ENCODE data around the gene ABHD10.

The ABHD10 gene

DNA sequence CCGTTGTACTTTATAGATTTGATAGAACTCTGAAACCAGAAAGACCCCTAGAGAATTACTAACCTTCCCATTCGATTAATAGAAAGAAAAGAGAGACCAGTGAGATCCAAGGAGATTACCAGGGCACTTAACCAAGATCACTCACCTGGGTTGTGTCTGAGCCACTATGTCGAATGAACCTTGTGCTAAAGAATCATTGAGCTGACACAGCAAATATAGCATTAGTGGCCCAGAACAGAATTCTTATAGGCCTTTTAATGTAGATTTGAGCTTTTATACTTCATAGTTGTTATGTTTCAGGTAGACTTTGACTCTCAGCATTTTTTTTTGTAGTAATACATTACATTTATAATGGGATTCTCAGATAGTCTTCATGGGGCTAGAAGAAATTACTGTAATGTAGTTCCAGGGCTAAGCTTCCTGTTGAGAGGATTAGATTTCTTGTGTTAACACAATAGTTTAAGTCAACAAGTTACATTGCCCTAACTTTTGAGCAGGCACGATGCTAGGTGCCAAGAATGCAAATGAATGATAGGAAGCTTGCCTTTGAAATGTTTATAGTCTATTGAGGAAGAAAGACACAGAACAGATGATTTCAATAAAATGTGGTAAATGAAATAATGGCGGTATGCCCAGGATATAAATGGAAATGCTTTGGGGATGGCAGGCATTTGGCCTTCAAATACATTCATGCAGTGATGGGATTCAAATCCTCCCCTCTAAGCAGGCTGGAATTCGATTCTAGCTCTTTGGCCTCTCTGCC, 24.4 kb upstream of the ABHD10 start:
- peaks cover 6% of the 10 kb centered on the region for H3K27me3 Mint-ChIP-seq
- peaks cover 4% of the 10 kb centered on the region for H3K36me3 Mint-ChIP-seq
- no peak overlapping the region for H3K27ac Mint-ChIP-seq
- ATAC-seq: no peak
- H3K4me3 Mint-ChIP-seq: no peak overlapping the region
- H3K4me1 Mint-ChIP-seq: no peaks in the 10 kb centered on the region
- H3K9me3 Mint-ChIP-seq: no peaks in the 10 kb centered on the region

DNA sequence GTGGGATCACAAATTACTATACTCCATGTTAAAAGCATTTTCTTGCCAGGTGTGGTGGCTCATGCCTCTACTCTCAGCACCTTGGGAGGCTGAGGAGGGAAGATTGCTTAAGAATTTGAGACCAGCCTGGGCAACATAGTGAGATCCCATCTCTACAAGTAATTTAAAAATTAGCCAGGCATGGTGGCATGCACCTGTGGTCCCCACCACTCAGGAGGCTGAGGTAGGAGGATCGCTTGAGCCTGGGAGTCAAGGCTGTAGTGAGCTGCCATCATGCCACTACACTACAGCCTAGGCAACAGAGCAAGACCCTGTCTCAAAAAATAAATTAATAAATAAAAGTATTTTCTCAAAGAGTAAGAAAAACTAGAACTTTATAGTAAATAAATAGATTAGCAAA, 22.9 kb upstream of the ABHD10 start:
- H3K36me3 Mint-ChIP-seq: no peaks in the 10 kb centered on the region
- no peaks in the 10 kb centered on the region for H3K9me3 Mint-ChIP-seq
- no peak overlapping the region for H3K4me3 Mint-ChIP-seq
- ATAC-seq: no peak
- no peaks in the 10 kb centered on the region for H3K4me1 Mint-ChIP-seq
- H3K27ac Mint-ChIP-seq: no peak overlapping the region
- no peaks in the 10 kb centered on the region for H3K27me3 Mint-ChIP-seq

DNA sequence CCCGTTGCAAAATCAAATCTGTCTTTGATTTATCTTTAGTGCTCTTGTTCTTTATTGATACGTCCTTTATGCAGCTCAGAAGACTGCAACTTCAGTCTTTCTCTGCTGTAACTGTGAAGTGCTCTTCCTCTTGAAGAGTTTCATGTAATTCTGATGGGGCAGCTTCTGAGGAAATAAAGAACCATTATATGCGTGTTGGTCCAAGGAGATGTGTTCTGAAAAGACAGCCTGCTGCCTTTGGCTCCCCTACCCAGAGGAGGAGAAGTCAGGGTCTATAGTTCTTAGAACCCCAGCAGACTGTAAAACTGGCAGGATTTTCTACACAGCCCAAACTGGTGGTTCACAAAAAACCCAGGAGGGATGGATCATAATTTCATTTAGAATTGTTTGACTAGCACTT, 22.4 kb upstream of the ABHD10 start:
- no peak for ATAC-seq
- no peak overlapping the region for H3K27ac Mint-ChIP-seq
- H3K9me3 Mint-ChIP-seq: no peaks in the 10 kb centered on the region
- no peaks in the 10 kb centered on the region for H3K27me3 Mint-ChIP-seq
- no peak overlapping the region for H3K4me3 Mint-ChIP-seq
- no peaks in the 10 kb centered on the region for H3K4me1 Mint-ChIP-seq
- H3K36me3 Mint-ChIP-seq: no peaks in the 10 kb centered on the region

DNA sequence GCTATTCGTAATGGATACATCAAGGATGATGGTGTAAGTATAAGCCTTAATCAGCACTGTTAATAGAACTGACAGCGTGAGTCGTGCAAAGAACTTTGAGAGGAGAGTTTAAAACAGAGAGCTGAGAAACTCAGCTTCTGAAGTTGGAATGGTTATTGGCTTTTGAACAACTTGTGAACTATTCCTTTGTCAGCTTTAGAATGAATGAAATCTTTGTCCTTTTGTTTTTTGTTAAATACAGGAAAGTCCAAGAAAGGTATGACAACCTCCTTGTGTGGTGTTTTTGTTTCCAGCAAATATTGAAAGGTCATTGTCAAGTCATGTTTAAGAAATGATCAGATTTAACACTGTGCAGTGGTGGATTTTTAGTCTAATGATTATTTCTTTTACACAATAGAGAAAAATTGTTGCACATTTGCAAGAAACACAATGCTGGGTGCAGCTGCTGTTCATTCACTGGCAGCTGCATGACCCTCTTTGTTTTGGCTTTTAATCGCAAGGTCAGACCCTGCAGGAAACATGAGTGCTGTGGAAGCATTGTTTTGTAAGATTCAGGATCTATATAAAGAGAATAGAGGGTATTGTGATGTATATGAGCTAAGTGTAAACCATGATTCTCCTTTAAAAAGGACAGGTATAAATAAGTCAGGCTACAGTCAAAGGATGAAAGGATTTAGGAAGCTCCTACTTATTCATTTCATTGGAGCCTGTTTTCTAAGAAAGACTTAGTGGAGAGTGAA, 21.7 kb upstream of the ABHD10 start:
- Mint-ChIP-seq H3K4me3 (no peak overlapping the region), H3K9me3 (no peaks in the 10 kb centered on the region), H3K4me1 (no peaks in the 10 kb centered on the region), H3K27ac (no peak overlapping the region), H3K36me3 (no peaks in the 10 kb centered on the region), H3K27me3 (no peaks in the 10 kb centered on the region)
- no peak for ATAC-seq

DNA sequence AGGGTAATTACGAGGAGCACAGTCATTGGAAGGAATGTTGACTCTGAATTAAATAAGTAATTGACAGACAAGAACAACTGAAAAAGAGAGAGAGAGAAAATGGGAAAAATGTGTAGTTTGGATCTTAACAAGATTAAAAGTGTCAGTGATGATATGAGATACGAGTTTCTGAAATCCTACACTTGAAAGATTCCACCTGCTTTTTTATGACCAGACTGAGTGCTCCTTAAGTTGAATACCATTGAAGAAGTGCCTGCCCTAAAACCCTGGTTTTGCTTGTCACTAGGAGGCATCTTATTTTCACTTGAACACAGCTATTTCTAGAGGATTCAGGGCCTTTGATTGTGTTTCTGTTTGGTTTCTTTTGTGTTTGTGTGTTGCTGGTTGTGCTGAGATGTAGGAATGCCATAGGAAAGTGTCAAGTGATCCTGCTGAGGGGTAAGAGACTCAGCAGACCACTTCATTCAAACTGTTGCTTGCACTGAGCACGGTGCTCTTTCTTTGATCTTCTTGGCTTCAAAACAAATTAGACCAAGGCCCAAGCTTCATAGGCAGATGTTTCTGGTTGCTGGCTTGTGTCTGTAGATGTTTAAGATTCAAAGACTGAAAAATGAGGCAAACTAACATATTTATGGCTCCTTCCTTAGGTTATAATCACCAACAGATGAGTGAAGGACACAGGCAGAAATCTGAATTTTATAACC, 17.2 kb upstream of the ABHD10 start:
- no peaks in the 10 kb centered on the region for H3K36me3 Mint-ChIP-seq
- no peaks in the 10 kb centered on the region for H3K9me3 Mint-ChIP-seq
- H3K27me3 Mint-ChIP-seq: no peaks in the 10 kb centered on the region
- H3K4me3 Mint-ChIP-seq: no peak overlapping the region
- no peak for ATAC-seq
- no peak overlapping the region for H3K27ac Mint-ChIP-seq
- H3K4me1 Mint-ChIP-seq: no peaks in the 10 kb centered on the region

DNA sequence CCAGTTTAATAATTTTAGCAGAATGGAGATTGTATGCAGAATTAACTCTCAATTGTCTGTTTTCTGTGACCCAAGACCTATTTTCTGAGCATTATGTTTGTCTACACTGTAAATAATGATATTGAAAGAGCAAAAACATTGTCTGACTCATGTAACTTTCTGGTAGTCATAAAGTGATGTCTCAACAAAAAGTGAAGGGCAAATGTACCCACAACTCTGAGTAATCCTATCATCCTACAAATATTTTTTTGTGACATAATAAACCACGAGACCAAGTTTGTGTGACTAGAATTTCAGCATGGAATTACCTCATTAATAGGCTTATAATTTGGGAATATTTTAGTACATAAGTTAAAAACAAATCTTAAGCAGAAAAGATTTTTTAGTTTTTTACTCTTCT, 15.4 kb upstream of the ABHD10 start:
- Mint-ChIP-seq H3K36me3 (no peaks in the 10 kb centered on the region), H3K27ac (no peak overlapping the region), H3K27me3 (no peaks in the 10 kb centered on the region), H3K4me1 (peaks cover 12% of the 10 kb centered on the region), H3K9me3 (no peaks in the 10 kb centered on the region), H3K4me3 (no peak overlapping the region)
- no peak for ATAC-seq

DNA sequence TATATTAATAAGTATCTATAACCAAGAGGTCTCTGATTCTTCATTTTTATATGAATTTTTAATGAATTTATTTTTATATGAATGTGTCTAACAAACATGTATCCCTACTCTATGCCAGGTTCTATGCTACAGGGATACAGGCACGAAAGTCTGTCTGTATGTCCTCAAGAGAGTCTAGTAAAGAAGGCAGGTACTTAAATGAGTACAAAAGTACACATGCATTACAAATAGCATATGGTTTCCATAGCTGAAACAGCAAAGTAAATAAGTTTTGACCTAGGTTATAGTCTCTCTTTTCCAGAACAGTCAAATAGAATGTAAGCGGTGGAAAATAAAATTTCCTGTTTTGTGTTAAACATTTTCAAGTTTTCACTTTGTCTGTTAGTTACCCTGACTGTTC, 13.3 kb upstream of the ABHD10 start:
- no peaks in the 10 kb centered on the region for H3K9me3 Mint-ChIP-seq
- peaks cover 12% of the 10 kb centered on the region for H3K4me1 Mint-ChIP-seq
- H3K36me3 Mint-ChIP-seq: no peaks in the 10 kb centered on the region
- no peaks in the 10 kb centered on the region for H3K27me3 Mint-ChIP-seq
- H3K4me3 Mint-ChIP-seq: no peak overlapping the region
- ATAC-seq: no peak
- no peak overlapping the region for H3K27ac Mint-ChIP-seq

DNA sequence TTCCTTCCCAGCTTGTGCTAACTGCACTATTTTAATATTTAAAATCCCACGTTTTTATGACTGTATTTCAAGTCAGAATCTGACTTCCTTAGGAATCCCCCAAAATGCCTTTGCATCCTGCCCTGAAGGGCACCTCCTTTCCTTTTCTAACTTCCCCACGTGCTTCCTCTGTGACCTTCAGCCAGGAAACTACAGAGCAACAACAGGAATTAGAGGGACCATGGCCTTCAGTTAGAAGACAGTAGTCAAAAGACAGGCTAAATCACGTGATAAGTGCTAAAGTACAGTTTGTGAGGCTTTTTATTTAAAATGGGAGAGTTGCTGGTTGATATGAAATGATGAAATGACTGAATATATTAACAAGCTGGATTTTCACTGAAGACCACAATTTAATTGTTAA, 11.8 kb upstream of the ABHD10 start:
- Mint-ChIP-seq H3K27me3 (no peaks in the 10 kb centered on the region), H3K9me3 (no peaks in the 10 kb centered on the region), H3K4me3 (no peak overlapping the region), H3K4me1 (peaks cover 12% of the 10 kb centered on the region), H3K27ac (peak overlapping the region; percentile 30), H3K36me3 (no peaks in the 10 kb centered on the region)
- no peak for ATAC-seq

DNA sequence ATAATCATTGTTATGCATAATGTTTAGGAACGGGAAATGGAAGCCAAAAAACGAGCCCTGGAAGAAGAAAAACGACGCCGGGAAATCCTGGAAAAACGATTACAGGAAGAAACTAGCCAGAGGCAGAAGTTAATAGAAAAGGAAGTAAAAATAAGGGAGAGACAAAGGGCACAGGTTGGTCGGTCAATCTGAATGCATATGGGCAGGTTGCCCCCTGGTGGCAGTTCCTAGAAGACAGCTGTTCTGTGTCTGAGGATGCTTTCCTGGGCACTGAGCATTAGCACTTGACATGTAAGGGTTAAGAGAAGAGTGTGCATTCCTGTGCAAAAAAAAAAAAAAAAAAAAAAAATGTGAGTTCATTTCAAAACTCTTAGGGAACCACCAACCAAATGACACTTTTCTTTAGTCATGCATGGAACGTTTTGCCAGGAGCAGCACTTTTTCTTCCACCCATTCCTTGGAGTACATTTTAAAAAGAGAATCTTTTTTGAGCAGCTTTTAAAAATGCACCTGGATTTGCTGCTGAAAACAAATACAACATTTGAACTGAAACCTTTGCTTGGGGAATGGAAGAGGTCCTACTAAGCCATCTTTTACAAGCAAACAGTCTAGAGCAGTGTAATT, 11.1 kb upstream of the ABHD10 start:
- H3K4me3 Mint-ChIP-seq: peak overlapping the region; percentile 52
- peak; percentile 82 for ATAC-seq

DNA sequence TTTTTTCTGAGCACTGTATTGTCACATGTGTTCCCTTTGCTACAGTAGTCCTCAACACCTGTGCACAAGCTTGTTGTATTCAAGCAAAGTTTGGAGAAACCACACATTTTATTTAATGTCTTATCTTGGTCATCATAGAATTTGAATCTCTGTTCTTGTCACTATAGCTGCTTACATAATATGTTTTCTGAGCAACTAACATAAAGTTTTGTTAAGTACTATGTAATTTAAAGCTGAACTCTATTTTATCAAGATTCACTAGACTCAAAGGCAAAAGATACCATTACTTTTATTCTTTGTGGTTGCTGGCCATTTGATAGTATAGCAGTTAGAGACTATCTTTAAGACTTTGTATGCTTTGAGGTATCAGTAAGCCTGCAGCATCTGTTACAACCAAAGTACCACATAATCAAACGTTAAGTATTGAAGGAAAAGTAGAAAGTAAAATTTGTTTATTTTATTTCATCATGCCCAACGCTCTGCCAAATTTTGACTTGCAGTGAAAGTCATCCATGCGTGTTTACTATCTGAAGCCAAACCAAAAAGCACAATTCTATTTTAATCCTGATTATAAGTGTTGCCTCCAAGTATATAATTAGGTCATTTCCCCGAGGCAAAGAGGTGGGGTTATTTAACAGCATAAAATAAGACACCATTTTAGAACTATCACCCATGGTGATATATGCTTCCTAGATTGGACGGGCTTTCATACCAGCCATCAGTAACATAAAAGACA, 10.3 kb upstream of the ABHD10 start:
- ATAC-seq: no peak
- H3K27ac Mint-ChIP-seq: no peak overlapping the region
- H3K9me3 Mint-ChIP-seq: no peaks in the 10 kb centered on the region
- peaks cover 12% of the 10 kb centered on the region for H3K4me1 Mint-ChIP-seq
- no peaks in the 10 kb centered on the region for H3K27me3 Mint-ChIP-seq
- no peak overlapping the region for H3K4me3 Mint-ChIP-seq
- H3K36me3 Mint-ChIP-seq: no peaks in the 10 kb centered on the region

More for the DNA sequence above, 11.1 kb upstream of the ABHD10 start:
- Mint-ChIP-seq H3K27me3 (no peaks in the 10 kb centered on the region), H3K27ac (peak overlapping the region; percentile 30), H3K36me3 (no peaks in the 10 kb centered on the region), H3K9me3 (no peaks in the 10 kb centered on the region), H3K4me1 (peaks cover 12% of the 10 kb centered on the region)

DNA sequence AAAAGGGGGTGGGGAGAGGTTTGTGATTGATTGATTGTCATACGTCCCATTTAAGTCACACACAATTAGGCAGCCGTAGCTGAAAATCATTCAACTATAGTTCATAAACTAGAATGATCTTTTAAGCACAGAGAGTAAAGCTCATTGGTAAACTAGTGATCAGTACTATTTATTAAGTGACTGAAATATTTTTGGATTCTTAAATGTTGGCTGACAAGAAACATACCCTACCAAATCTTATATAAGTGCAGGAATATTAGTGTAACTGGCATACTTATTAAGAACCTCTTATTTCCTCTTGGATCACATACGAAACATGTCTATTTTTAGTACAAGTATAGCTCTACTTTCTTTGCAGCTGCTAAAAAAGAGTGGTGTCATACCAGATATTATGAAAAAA, 8.4 kb upstream of the ABHD10 start:
- Mint-ChIP-seq H3K4me3 (no peak overlapping the region), H3K4me1 (peaks cover 12% of the 10 kb centered on the region), H3K27me3 (no peaks in the 10 kb centered on the region), H3K9me3 (no peaks in the 10 kb centered on the region), H3K27ac (no peak overlapping the region), H3K36me3 (no peaks in the 10 kb centered on the region)
- no peak for ATAC-seq

DNA sequence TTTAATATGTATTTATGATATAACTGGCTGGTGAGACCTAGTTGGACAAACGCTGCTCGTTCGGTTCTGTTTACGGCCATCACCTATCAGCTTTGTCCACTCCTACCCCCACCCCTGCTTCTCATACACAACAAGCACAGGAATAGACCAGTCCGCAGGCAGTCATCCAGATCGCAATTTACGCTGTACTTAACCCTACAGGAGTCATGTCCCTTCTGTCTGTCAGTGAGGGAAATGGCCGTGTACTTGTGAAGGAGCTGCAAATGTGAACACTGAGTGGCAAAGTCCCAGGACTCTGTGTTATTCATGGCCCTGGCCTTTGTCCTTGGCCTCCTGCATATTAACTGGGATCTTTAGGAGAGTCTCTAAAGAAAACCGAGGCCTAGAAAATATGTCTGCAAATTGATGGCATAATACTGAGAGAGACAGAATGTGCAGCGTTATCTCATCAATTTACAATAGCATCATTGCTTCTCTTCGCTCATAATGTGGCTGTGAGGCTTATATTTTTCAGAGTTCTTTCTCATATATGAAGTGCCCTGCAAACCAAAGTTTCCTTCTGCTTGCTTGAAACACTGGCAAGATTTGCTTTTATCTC, 7.2 kb upstream of the ABHD10 start:
- Mint-ChIP-seq H3K4me1 (peaks cover 12% of the 10 kb centered on the region), H3K27me3 (no peaks in the 10 kb centered on the region), H3K36me3 (no peaks in the 10 kb centered on the region), H3K4me3 (no peak overlapping the region), H3K27ac (no peak overlapping the region), H3K9me3 (no peaks in the 10 kb centered on the region)
- ATAC-seq: no peak

DNA sequence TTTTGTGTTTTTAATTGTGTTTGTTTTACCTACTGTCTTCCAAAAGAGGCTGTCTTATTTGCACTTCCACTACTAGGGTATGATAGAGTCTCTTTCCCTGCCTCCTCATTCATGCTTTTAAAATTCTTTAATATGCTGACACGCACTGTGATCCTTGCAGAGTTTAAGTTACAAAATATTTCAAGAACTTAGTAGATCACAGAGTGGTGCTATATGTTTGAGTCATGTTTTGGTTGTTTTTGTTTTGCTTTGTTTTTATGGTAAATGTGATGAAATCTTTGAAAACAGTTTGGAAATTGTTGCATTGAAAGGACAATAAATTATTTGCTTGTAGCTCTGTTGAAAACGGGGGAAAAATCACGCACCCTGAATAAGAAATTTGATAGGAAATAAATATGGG, 5.9 kb upstream of the ABHD10 start:
- Mint-ChIP-seq H3K4me1 (peaks cover under 1% of the 10 kb centered on the region), H3K27ac (no peak overlapping the region), H3K9me3 (no peaks in the 10 kb centered on the region), H3K4me3 (no peak overlapping the region), H3K27me3 (no peaks in the 10 kb centered on the region), H3K36me3 (no peaks in the 10 kb centered on the region)
- ATAC-seq: no peak

DNA sequence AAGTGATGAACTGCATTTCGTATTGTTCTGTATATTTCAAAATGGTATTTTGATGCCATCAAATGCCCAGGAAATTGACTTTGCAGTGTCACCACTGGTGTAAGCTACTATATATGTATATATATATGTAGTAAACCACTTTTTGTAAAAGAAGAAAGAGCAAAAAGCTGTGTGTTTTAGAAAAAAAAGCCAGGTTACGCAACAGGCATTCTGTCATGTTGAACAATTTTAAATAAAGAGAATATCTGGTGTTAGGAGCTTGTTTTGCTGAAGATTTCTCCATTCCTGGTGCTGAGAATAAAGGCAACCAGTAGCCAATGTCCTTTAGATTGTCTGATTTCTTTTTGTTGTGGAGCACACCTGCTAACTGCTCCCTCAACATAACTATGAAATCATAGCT, 3.7 kb upstream of the ABHD10 start:
- ATAC-seq: no peak
- no peak overlapping the region for H3K4me3 Mint-ChIP-seq

More for the DNA sequence above, 3.7 kb upstream of the ABHD10 start:
- no peaks in the 10 kb centered on the region for H3K27me3 Mint-ChIP-seq
- no peak overlapping the region for H3K27ac Mint-ChIP-seq
- no peaks in the 10 kb centered on the region for H3K36me3 Mint-ChIP-seq
- no peaks in the 10 kb centered on the region for H3K9me3 Mint-ChIP-seq
- H3K4me1 Mint-ChIP-seq: peaks cover 6% of the 10 kb centered on the region
